ENCODE measurements around the gene SYNM.

- TF ChIP-seq RARB (CRISPR knock-in tag; IDR thresholded peaks at IDR 0.05), result no peak
- no peak for TF ChIP-seq GLIS3 (CRISPR knock-in tag; IDR thresholded peaks at IDR 0.05)
- no peak for TF ChIP-seq SNAI2 (CRISPR knock-in tag; IDR thresholded peaks at IDR 0.05)
- no peak for TF ChIP-seq ARNTL (CRISPR knock-in tag; IDR thresholded peaks at IDR 0.05; ENCODE audit: borderline replicate concordance, low read depth)
- TF ChIP-seq CSDC2 (CRISPR knock-in tag; IDR thresholded peaks at IDR 0.05), result no peak
- no peak for TF ChIP-seq CREB5 (CRISPR knock-in tag; IDR thresholded peaks at IDR 0.05; ENCODE audit: low read depth)
Measured at GRCh38 chr15:99062226-99062625, 42.7 kb upstream of the SYNM start.

All from SK-N-SH treated with all-trans-retinoic acid at 6 μM for 48 hours (cell line).